HL-60 (cell line): Measurements from ENCODE around the gene MYD88.

Source experiments
- DNase-seq, 2 experiments: peaks; one replicate each; pipeline ENCODE4 v3.0.0-alpha.2; 2010 to 2020; ENCODE audit warnings: low read depth in 1 of 2, low spot score in 1 of 2
- H3K27ac ChIP-seq: fragments of 250-450 bp; sonication (Bioruptor Pico); replicated peaks from 2 replicates; pipeline ENCODE4 v1.5.1; 2020; ENCODE audit warnings: mild to moderate bottlenecking, moderate library complexity
- H3K27me3 ChIP-seq: fragments of 250-450 bp; sonication (Bioruptor Pico); 2 replicates; pipeline ENCODE4 v1.5.1; 2021; ENCODE audit warnings: mild to moderate bottlenecking, moderate library complexity; ENCODE audit not compliant: insufficient read depth, poor library complexity, severe bottlenecking
- H3K4me3 ChIP-seq: replicated peaks from 2 replicates; pipeline ENCODE4 v1.5.1; 2011; ENCODE audit warnings: mild to moderate bottlenecking, control low read depth, low read length; ENCODE audit not compliant: insufficient read depth
- CTCF ChIP-seq: IDR thresholded peaks from one replicate; pipeline ENCODE4 v1.5.1; 2011; ENCODE audit warnings: low read length, control low read depth, inconsistent platforms; ENCODE audit not compliant: insufficient read depth
- GABPA ChIP-seq: IDR thresholded peaks from 2 replicates; pipeline ENCODE4 v1.6.1; 2012; ENCODE audit warnings: low read depth
- POLR2AphosphoS5 ChIP-seq: IDR thresholded peaks from 2 replicates; pipeline ENCODE4 v1.6.1; 2012; ENCODE audit warnings: low read depth
- REST ChIP-seq: IDR thresholded peaks from 2 replicates; pipeline ENCODE4 v1.6.1; 2012; ENCODE audit warnings: low read depth; ENCODE audit not compliant: insufficient replicate concordance
- SPI1 ChIP-seq: IDR thresholded peaks from 2 replicates; pipeline ENCODE4 v1.6.1; 2012; ENCODE audit warnings: low read depth, mild to moderate bottlenecking, borderline replicate concordance

The MYD88 gene

GRCh38 chr3:38177181-38177580 lies 38.7 kb downstream of the MYD88 start:
- Histone ChIP-seq H3K27ac (no peak overlapping the region), H3K4me3 (no peak overlapping the region), H3K27me3 (no peaks in the 10 kb centered on the region)
- TF ChIP-seq REST (no peak), POLR2AphosphoS5 (no peak), CTCF (no peak), SPI1 (no peak), GABPA (no peak)
- no peak for DNase-seq

- TF ChIP-seq POLR2AphosphoS5 (no peak), REST (no peak), SPI1 (no peak), GABPA (no peak), CTCF (no peak)
- no peak for DNase-seq
- Histone ChIP-seq H3K27ac (no peak overlapping the region), H3K4me3 (no peak overlapping the region), H3K27me3 (no peaks in the 10 kb centered on the region)
Measured at GRCh38 chr3:38186781-38187180, 48.3 kb downstream of the MYD88 start.

- Histone ChIP-seq H3K4me3 (no peak overlapping the region), H3K27ac (no peak overlapping the region), H3K27me3 (no peaks in the 10 kb centered on the region)
- no peak for DNase-seq
- TF ChIP-seq REST: no peak
- no peak for TF ChIP-seq GABPA
- TF ChIP-seq CTCF: no peak
- no peak for TF ChIP-seq POLR2AphosphoS5
Measured at GRCh38 chr3:38190481-38190881, 52.0 kb downstream of the MYD88 start.
